SU-DHL-6 (cell line): Measurements from ENCODE around the gene AGPAT3.

Source experiments
- H2AFZ ChIP-seq: fragments of 200-600 bp; sonication (generic); 2 replicates; pipeline ENCODE4 v1.6.1; 2014; ENCODE audit warnings: low read depth, mild to moderate bottlenecking, moderate library complexity, mixed read lengths, antibody characterized with exemption, low read length; ENCODE audit not compliant: severe bottlenecking
- H3F3A ChIP-seq: fragments of 200-600 bp; shearing (Covaris generic); 2 replicates; pipeline ENCODE4 v1.6.0; 2016; ENCODE audit warnings: antibody characterized with exemption, mild to moderate bottlenecking; ENCODE audit not compliant: insufficient read depth
- H3K27ac ChIP-seq: fragments of 200-600 bp; sonication (generic); 2 replicates; pipeline ENCODE4 v1.5.1; 2016; ENCODE audit warnings: low read depth, mild to moderate bottlenecking, low read length, moderate library complexity, mixed read lengths
- H3K27me3 ChIP-seq: fragments of 200-600 bp; sonication (generic), shearing (Covaris generic); 2 replicates; pipeline ENCODE4 v1.6.0; 2014; ENCODE audit warnings: mild to moderate bottlenecking, low read length
- H3K36me3 ChIP-seq: fragments of 200-600 bp; sonication (generic); 2 replicates; pipeline ENCODE4 v1.6.1; 2014; ENCODE audit warnings: mild to moderate bottlenecking, low read length, mixed read lengths
- H3K4me2 ChIP-seq: fragments of 300-600, 200-600 bp; shearing (Covaris generic), sonication (generic); 2 replicates; pipeline ENCODE4 v1.6.0; 2014; ENCODE audit warnings: low read length, low read depth, mild to moderate bottlenecking; ENCODE audit not compliant: poor library complexity, severe bottlenecking
- H3K4me3 ChIP-seq: fragments of 200-600 bp; sonication (generic); 2 replicates; pipeline ENCODE4 v1.5.1; 2014; ENCODE audit warnings: antibody characterized with exemption, low read length, mild to moderate bottlenecking, mixed read lengths; ENCODE audit not compliant: insufficient read depth, poor library complexity, severe bottlenecking
- H3K79me2 ChIP-seq: fragments of 200-600 bp; sonication (generic); 2 replicates; pipeline ENCODE4 v1.6.1; 2014; ENCODE audit warnings: mild to moderate bottlenecking, low read length, moderate library complexity; ENCODE audit not compliant: insufficient read depth
- H3K9ac ChIP-seq: fragments of 200-600 bp; sonication (generic); 2 replicates; pipeline ENCODE4 v1.7.0; 2014; ENCODE audit warnings: mild to moderate bottlenecking, low read length
- H3K9me2 ChIP-seq: fragments of 200-600 bp; sonication (generic); replicated peaks from 2 replicates; pipeline ENCODE4 v1.6.1; 2014; ENCODE audit warnings: low read length; ENCODE audit not compliant: insufficient read depth
- H3K9me3 ChIP-seq: fragments of 200-600 bp; sonication (generic); 2 replicates; pipeline ENCODE4 v1.6.1; 2014; ENCODE audit warnings: low read length, mixed read lengths; ENCODE audit not compliant: insufficient read depth
- H4K20me1 ChIP-seq: fragments of 200-600 bp; sonication (generic); 2 replicates; pipeline ENCODE4 v1.6.1; 2014; ENCODE audit warnings: low read depth, mild to moderate bottlenecking, antibody characterized with exemption, low read length, moderate library complexity, mixed read lengths
- EZH2phosphoT487 ChIP-seq: fragments of 200-600 bp; sonication (generic), shearing (Covaris generic); conservative IDR thresholded peaks from 2 replicates; pipeline ENCODE4 v1.6.1; 2018; ENCODE audit warnings: mild to moderate bottlenecking, antibody characterized with exemption, low read length, moderate library complexity, mixed read lengths
- TF ChIP-seq, protein P1 (sequence below): fragments of 200-600 bp; sonication (generic); IDR thresholded peaks from one replicate; pipeline ENCODE4 v1.5.1; 2017; ENCODE audit warnings: antibody characterized with exemption, mild to moderate bottlenecking, low read length, moderate library complexity; ENCODE audit not compliant: insufficient read depth, poor library complexity, severe bottlenecking

AGPAT3 gene

GRCh38 chr21:43944078-43944633 is 79.1 kb downstream of the AGPAT3 start:
- H4K20me1 ChIP-seq: no peaks in the 10 kb centered on the region
- no peak overlapping the region for H3K9ac ChIP-seq
- H2AFZ ChIP-seq: no peak overlapping the region
- no peaks in the 10 kb centered on the region for H3F3A ChIP-seq
- no peaks in the 10 kb centered on the region for H3K79me2 ChIP-seq
- H3K27ac ChIP-seq: no peak overlapping the region
- H3K9me2 ChIP-seq: no peaks in the 10 kb centered on the region
- H3K4me2 ChIP-seq: no peak overlapping the region
- no peaks in the 10 kb centered on the region for H3K9me3 ChIP-seq
- H3K4me3 ChIP-seq: no peak overlapping the region
- H3K36me3 ChIP-seq: no peaks in the 10 kb centered on the region
- H3K27me3 ChIP-seq: no peaks in the 10 kb centered on the region
- no peak for TF ChIP-seq EZH2phosphoT487
- TF ChIP-seq, protein P1, sequence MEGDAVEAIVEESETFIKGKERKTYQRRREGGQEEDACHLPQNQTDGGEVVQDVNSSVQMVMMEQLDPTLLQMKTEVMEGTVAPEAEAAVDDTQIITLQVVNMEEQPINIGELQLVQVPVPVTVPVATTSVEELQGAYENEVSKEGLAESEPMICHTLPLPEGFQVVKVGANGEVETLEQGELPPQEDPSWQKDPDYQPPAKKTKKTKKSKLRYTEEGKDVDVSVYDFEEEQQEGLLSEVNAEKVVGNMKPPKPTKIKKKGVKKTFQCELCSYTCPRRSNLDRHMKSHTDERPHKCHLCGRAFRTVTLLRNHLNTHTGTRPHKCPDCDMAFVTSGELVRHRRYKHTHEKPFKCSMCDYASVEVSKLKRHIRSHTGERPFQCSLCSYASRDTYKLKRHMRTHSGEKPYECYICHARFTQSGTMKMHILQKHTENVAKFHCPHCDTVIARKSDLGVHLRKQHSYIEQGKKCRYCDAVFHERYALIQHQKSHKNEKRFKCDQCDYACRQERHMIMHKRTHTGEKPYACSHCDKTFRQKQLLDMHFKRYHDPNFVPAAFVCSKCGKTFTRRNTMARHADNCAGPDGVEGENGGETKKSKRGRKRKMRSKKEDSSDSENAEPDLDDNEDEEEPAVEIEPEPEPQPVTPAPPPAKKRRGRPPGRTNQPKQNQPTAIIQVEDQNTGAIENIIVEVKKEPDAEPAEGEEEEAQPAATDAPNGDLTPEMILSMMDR: no peak

DNA sequence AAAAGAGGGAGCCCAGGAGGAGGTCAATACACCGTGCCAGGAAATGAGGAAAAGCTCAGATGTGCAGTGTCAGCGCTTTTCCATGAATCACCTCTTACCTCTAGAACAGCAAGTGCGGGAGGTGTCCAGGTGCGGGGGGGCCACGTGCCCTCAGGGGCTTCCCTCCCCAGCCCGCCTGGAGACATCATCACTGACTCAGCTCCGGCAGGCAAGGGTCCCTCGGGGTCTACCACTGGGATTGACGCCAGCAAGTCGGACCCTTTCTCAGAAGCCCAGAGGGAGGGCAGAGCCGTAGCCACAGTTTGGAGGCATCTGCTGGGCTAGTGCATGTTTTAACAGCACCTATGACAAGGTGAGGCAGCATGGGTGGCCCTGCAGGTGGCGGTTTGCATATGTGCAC is 79.7 kb downstream of the AGPAT3 start:
- no peaks in the 10 kb centered on the region for H3K36me3 ChIP-seq
- no peaks in the 10 kb centered on the region for H3K79me2 ChIP-seq
- H3K27ac ChIP-seq: no peak overlapping the region
- no peak overlapping the region for H2AFZ ChIP-seq
- H3K9ac ChIP-seq: no peak overlapping the region
- H4K20me1 ChIP-seq: no peaks in the 10 kb centered on the region
- no peaks in the 10 kb centered on the region for H3K9me2 ChIP-seq
- TF ChIP-seq EZH2phosphoT487: no peak
- TF ChIP-seq, protein P1: no peak
- no peaks in the 10 kb centered on the region for H3F3A ChIP-seq
- H3K9me3 ChIP-seq: no peaks in the 10 kb centered on the region
- H3K4me3 ChIP-seq: no peak overlapping the region
- H3K4me2 ChIP-seq: no peak overlapping the region
- H3K27me3 ChIP-seq: no peaks in the 10 kb centered on the region; the same call in 1 of the 2 replicates

DNA sequence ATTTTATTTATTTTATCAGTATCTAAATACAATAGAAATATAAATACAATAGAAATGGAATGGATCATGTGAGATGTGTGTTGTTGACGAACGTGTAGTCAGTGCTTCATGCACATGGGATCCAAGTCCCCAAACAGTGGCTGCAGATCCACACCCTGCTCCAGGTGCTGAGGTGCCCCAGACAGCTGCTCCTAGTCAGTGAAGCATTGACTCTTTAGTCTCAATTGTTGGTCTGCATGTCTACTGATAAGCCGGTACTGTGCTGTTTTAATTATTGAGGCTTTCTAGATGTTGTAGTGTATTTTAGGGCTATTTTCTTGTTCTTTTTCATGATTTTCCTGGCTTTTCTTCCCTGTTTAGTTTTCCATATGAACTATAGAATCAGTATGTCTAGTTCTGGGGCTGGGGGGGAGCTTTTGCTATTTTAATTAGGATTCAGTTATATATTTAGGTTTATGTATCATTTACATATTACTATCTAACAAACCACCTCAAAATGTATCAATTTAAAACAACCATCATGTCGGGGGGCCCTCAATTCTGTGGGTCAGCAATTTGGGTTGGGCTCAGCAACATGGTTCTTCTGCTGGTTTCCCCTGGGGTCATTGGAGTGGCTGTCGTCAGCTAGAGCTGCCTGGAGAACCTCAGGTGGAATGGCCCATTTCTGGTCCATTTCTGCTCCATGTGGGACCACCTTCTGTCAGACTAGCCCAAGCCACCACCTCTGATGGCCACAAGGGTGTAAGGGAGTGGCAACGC is 83.9 kb downstream of the AGPAT3 start:
- Histone ChIP-seq H3K79me2 (no peaks in the 10 kb centered on the region), H4K20me1 (no peaks in the 10 kb centered on the region), H3K4me2 (no peak overlapping the region)

More for the DNA sequence above, 83.9 kb downstream of the AGPAT3 start:
- no peaks in the 10 kb centered on the region for H3F3A ChIP-seq
- H3K4me3 ChIP-seq: no peak overlapping the region
- no peak for TF ChIP-seq EZH2phosphoT487
- TF ChIP-seq, protein P1: no peak
- H3K36me3 ChIP-seq: no peaks in the 10 kb centered on the region
- no peak overlapping the region for H3K9ac ChIP-seq
- no peaks in the 10 kb centered on the region for H3K9me2 ChIP-seq
- no peak overlapping the region for H3K27ac ChIP-seq
- H3K9me3 ChIP-seq: no peaks in the 10 kb centered on the region
- H2AFZ ChIP-seq: no peak overlapping the region
- no peaks in the 10 kb centered on the region; the same call in 1 of the 2 replicates for H3K27me3 ChIP-seq
